ENCODE measurements around the gene TCF4.

The TCF4 gene

DNA sequence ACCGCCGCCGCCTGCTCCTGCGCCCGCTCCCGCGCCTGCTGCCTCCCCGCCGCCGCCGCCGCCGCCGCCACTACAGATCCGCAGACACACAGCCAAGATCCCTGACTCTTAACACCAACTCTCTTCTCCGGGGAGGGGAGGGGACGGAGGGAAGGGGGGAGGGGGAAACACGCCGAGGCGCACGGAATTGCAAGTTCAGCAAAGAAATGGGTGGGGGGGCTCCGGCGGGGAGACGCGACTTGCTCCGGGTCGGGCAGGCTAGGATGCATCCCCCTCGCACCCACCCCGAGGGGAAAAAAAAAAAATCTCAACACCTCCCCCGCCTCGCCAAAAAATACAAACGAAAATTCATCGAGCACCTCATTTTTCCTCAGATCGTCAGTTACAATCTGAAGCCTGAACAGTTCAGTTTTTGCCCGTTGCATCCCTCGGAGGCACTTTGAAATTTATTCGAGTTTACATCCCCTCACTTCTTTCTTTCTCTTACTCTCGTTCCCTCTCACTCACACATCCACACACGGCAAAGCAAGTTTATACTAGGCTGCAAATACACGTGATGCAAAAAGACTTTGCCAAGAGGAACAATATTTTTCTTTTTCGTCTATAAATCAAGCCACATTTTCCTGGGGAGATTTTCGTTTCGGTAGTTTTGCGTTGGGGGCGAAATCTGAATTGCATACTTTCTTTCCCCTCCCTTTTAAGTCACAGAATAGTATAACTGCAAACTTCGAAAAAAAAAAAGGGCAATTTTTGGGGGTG lies at the start of gene TCF4:
TSS of gene TCF4 (minus strand) at position 82 of the 759 bp plus-strand sequence. CDS start 1,076 bp downstream, outside the sequence.
- DNase-seq = peak; percentile 62

DNA sequence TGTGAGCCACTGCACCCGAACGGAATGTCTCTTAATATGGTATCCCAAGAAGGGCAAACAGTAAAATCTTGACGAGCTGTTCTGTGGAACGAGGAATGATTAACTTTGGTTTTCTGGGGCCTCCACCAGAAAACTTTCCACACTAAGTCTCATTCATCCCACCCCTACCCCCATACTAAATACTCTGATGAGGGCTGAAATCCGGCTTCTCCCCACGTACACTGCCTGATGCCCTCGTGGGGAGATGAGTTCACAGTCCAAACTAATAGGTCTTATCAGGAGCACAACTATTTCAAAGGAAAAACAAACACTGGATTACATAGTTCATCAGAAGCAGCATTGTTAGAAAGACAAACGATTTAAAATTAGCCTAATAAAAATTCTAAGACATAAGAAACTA lies 49.2 kb upstream of the TCF4 start:
- no peak for DNase-seq

DNA sequence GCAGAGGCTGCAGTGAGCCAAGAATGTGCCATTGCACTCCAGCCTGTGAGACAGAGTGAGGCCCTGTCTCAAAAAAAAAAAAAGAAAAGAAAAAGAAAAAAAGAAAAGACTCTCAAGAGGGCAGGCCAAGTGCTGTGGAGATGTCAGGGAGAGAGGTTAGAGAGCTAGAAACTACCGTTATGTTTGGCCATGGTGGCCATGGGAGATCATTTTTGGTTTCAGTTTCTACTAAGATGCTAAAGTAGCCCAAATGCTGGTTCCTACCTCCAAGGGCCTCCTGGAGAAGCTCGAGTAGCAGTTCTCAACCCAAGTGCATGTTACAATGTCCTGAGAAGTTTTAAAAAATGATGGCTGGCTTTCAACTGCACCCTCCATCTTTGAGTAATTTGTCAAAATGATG lies 47.4 kb upstream of the TCF4 start:
- DNase-seq = no peak

DNA sequence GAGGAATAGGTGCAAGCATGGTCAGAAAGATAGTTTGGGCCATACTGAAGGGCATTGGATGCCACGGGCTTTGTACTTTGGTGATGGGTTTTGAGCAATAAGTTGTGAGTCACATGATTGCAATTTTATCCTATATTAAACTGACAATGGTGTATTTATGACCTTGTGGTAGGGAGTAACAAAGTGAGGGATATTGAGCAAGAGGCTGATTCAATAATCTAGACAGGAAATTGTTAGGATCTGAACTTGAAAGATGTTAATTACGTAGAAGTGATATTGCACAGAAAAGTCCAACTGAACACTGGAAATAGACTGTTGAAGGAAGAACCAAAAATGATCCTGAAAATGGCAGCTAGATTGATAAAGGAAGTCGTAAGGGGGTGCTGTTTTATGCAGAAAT lies 46.6 kb upstream of the TCF4 start:
- DNase-seq = no peak

DNA sequence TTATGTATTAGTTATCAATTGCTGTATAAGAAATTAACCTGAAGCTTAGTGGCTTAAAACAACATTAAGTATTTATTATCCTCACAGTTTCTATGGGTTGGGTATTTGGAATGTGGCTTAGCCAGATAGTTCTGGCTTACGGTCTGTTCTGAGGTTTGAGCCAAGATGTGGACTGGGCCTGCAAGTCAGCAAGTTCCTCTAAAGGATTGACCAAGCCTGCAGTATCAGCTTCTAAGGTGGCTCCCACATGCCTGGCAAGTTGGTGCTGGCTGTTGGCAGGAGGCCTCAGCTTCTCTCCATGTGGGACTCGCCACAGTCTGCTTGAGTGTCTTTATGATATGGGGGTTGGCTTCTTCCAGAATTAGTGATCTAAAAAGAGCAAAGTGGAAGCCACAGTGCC lies 45.0 kb upstream of the TCF4 start:
- no peak for DNase-seq

DNA sequence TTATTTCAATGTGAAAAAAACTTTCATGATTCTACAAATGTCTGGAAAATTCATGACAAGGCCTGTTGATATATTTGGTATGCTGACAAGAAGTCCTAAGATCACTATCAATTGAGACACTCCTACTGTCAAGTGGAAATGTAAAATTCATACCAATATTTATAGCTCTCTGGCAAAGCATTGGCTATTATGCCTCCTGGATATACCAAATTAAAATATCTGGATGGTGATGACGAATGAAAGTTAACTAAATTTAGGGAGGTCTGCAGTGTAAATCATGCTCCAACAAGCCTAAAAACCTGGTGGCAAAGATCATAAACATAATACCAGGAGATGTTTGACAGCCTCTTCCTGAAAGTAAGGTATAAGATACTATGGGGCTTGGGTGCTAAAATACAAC lies 41.1 kb upstream of the TCF4 start:
- no peak for DNase-seq

DNA sequence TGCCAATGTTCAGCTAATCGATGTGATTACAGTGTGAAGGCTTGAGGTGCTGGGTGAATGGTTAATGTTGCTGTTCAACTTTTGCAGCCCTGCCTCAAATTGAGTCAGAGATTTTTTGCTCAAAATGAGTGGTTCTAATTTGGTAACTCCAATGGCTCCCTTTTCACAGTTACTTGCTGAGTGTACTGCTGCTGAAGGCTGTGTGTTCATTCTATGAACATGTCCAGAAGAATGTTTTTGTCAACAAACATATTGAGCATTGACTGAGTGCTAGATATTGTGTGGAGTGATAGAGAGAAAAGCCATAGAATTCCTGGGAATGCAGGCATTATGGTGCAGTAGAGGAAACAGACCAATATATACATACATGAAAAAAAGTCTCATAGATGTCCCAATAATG lies 39.0 kb upstream of the TCF4 start:
- DNase-seq = no peak

DNA sequence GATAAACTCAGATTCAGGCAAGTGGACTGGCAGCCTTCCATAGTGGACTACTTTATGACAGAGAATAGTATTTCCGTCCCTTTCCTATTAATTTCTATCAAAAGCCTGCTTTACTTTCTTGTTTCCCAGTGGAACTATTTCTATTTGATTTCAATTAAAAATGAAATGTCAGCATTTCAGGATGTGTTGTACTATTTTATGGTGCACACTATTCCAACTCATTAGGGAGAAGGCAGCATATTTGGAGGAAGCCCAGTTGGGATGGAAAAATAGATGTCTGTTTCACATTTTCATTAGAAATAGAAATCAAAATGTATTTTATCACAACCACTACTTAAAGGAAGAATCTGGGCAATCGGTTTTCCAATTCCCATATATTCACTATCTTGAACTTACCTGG lies 37.9 kb upstream of the TCF4 start:
- no peak for DNase-seq

DNA sequence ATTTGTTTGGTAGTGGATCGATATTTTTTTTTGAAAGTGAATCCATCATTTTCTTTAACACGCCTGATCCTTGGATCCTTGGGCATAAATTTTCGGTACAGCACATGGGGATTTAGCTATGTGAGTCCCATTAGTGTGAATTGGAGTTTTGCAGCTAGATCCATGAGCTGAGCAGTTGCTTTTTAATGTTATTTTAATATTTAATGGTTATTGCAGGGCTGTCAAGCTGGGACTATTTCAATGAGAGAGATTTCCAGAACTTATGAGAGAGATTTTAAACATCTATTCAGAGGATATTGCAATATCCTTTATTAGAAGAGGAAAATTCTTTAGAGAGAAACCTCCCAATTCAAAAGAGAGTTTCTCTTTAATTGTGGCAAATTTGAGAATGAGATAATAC lies 35.6 kb upstream of the TCF4 start:
- DNase-seq = no peak

DNA sequence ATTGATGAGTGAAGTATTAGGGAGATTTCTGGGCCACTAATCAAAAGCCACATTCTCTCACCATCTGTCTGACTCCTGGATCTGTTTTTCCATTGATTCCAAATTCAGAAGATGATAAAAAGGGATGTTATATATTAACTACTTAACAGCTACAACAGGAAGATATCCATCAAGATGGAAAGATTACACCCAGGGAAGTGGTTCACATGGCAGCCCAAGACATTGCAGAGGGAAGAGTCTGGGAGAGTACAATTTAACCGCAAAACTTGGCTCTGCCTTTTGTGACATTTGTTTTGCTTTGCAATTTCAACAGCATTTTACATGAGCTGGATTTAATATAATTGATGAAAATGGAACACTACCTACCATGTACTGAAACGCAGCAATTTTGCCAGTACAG lies 22.5 kb upstream of the TCF4 start:
- no peak for DNase-seq

DNA sequence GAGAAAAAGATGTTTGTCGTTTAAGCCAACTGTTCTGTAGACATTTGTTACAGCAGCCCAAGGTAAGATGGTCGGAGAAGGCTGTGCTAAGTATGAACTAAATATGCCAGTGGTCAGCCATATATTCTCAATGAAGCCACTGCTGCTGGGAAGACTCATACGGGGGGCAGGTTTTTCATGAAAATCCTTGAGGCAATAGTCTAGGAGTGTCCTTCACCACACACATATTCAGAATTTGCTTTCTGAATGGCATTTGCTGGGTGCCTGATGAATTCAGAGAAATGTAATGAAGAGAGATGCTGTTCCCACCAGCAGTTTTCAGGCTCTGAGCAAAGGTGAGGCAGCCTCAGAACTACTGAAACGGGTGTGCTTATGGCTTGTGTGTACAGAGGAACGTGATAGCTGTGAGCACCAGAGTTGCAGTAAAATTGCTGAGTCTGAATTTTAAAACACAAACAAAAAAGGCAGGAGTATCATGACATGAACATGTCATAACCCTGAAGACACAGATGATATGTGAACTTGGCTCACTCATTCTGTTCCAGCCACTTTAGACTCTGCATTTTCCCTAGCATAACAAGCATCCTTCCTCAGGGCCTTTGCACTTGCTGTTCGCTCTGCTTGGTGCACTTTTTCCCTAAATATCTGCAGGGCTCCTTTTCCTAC lies 21.3 kb upstream of the TCF4 start:
- no peak for DNase-seq

DNA sequence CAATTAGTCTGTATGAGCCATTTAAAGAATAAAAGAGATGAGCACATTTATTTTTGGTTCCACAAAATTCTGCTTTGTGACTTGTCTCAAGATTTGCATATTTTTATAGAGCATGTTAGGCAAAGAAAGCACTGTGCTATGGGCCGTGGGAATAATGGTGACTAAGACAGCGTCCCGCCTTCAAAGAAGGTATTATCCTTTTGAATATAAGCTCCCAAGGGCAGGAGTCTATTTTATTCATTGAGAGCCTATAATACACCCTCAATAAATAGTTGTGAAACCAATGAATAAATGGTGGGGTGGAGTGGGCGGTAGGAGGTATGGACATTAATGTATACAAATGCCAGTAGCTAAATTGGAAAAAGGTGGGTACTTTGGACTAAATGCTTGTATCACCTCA lies 20.5 kb upstream of the TCF4 start:
- no peak for DNase-seq

DNA sequence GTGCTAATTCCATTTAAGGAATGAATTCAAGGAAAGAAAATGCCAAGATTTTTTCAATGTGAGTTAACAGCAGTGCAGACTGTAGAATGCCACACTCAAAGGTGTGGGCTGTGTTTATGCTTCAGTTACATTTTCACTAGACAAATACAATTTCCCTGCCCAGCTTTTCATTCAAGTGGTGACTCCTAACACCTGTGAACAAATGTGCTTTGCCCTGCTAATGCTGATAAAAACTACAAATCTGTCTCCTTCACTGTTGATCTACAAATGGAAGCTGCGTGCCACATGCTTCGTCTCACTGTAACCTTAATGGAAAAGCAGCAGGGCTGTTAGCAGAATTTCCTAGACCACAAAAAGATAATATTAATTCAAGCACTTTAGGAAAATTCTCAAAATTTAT lies 19.8 kb upstream of the TCF4 start:
- no peak for DNase-seq

DNA sequence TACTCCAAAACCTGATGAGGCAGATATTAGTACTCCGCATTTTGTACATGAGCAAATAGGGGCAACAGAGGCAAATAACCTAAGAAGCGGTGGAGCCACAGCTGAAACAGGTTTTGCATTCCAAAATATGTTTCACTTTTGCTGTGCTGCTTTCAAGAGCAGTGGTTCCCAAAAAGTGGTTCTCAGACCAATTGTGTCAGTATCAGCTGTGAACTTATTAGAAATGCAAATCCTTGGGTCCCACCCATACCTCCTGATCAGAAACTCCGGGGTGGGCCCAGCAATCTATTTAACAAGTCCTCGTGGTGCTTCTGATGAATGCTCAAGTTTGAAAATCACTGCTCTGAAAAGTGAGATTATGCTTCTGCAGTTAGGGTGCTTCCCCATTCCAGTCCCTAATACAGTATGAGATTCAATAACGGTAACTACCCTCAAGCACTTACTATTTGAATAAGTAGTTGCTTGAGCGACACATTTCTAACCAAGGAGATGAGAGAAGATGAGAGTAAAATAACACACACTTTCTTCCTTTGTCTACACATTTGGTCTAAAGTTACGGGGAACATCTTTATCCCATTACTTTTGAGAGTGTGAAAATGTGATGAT lies 17.8 kb upstream of the TCF4 start:
- DNase-seq = no peak

DNA sequence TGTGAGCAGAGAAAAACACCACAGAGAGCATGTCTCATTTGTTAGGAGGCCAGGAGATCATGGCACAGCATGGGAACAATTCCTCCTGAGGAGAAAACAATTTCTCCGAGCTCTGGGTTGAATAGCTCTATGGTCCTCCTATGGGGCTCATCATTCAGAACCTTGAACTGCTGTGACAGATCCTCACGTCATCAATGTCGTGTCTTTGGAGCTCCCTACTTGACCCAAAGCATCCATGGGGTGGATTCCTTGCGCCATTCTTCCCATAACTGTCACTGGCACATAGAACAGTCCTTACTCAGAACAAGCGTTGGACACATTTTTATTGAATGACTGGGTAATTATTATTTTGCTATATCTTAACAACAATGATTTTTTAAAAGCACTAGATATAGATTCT lies 15.8 kb upstream of the TCF4 start:
- DNase-seq = no peak

DNA sequence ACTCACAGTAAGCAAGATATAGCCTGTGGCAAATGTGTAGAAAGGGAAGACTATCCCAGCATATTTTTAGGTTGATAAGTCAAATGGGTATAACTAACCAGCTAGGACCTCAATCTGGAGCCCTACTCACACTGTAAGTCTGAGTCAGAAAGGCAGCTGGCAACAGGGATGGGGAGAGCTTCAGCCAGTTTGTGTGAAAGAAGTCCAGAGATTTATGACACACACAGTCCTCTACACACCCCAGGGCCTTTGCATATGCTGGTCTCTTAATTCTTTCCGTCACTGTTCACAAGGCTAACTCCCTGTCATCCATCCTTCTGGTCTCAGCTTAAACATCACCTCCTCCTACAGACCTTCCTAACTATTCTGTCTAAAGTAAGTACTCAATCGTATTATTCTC lies 5.9 kb upstream of the TCF4 start:
- DNase-seq = no peak

DNA sequence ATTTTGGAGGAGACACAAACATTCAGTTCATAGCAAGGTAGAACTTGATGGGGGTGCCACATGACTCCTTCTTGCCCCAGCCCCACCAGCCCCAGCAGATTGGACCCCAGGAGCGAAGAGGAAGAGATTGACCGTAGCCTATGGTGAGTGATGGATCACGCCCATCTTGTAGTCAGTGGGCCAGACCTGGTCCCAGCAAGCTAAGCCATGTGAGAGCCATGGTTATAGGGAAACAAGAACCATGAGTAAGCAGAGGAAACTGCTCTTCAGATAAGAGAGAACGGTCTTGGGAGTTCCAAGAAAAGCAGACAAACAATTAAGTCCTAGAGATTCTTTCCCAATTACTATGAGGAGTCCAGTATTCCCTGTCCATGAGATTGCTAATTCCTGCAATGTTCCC lies 4.6 kb upstream of the TCF4 start:
- DNase-seq = no peak

DNA sequence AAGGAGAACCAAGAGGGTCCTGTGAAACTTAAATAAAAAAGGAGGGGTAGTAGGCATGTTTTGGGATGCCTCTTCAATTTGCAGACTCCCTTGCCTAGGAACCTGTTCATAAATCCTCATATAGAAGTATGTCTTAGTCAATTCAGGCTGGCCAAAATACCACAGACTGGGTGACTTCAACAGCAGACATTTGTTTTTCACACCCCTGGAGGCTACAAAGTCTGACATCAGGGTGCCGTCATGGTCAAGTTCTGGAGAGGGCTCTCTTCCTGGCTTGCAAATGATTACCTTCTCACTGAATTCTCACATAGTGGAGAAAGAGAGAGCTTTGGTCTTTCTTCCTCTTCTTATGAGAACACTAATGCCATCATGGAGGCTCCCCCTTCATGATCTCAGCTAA lies 4.1 kb upstream of the TCF4 start:
- no peak for DNase-seq

DNA sequence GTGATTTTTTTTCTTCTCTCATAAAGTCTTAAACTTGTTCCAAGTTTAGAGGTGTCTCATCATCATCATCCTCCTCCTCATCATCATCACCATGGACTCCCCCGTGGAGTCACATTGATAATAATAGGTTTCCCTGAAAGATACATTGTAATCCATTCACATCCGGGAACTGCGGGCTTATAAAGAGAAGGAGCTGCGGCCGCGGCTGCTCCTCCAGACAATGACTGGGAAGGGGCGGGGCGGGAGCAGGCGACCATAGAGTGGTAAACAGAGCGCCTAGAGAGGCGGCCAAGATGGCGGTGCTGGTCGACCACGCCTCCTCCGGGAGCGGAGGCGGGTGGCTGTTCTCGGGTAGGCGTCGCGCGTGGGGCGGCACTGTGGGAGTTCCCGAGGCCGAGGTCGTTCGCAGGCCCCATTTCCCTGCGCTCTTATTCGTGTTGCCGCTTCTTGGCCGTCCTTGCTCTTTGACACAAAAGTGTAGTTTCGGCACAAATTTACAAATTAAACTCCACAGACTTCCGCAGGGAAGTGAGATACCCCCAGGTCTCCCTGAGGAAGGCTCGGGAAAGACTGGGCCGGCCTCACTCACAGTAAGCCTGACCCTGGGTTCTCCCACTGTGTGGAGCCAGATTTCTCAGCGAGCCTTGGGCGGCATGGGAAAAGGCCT lies 1.8 kb upstream of the TCF4 start:
- peak; percentile 93 for DNase-seq

DNA sequence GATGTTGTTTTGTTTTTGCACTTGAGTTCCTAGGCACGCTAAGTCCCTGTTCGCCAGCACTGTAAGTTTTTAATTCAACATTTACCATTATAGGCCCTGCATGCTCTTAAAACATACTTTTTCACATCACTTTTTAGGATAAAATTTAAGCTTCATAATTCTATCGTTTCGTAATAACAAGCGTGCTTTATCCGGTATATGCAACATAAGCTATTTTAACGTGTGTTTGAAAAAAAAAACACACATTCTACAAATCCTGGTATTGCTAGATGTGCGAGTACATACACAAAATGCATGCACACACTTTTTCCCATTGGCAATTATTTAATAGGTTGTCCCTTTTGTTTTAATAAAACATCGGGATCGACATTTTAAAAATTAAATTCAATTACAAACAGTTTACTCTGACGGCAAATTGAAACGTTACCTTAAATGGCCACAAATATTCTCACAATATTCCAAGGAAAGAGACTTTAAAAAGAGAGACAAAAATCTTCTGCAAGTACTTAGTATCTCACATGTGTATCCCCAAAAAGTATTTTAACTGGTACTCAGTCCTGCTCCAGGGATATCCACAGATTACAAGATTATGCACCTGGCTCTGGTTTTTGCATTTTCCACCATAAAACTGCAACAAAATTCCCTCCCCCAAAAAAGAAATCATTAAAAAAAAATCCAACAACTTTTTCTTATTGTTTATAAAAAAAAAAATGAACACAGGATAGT lies 1.0 kb upstream of the TCF4 start:
- DNase-seq = peak; percentile 46

DNA sequence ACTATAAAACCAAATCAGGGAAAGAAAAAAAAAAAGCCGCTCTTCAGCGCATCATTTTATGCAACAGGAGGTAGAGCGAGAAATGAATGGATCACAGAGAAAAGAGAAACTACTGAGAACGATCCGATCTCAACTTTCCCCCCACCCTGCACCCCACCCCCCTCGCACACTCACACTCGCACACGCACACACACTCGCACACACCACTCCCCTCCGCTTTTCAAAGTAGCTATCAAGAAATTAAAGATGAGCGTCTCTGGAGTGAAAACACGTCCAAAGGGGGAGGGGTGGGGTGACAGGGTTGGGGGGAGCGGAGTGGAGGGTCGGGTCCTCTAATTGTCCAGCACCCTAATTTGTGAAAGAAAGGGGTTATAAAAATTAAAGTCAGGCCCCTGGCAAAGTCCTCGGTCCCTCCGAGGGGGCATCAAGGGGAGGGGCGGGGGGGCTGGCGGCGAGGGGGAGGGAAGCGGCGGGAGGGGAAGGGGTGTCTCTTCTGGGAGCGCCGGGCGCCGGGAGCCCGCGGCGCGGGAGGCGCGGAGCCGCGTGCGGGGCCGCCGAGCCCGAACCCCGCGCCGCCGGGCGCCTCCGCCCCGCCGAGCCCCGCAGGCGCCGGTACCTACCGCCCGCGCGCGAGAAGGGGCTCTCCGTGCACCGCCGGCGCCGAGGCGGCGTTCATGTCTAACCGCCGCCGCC lies 428 bp downstream of the TCF4 start:
- DNase-seq = peak; percentile 21

DNA sequence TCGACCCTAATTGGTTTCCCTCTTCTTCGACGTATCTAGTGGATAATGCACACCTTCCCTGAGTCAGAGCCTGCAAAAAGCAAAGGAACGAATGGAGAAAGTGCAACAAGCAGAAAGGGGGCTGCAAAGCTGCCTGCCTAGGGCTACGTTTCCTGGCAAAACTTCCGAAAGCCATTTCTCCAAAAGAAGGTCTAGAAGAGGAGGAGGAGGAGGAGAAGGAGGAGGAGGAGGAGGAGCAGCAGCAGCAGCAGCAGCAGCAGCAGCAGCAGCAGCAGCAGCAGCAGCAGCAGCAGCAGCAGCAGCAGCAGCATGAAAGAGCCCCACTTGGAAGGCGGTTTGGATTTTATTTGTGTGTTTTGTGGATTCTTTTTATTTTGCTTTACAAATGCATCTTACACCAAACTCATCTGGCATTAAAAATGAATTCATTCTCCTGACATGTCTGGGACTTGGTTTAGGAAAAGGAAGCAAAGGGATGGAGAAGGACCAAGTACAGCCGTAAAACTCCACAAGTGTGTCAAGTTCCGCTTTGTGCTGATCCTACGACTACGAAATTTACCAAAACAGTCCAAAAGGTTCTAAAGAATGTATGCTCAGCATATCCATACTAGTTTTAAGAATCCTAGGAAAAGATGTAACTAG lies 2.0 kb downstream of the TCF4 start:
- no peak for DNase-seq

All from NCI-H510A treated with DMSO at 0.1 percent for 48 hours (cell line).